B cell (primary cell): Measurements from ENCODE around the gene ACTBL2. TPM values are rescaled to one million over a fixed set of nuclear protein-coding genes. Genes with fewer than 3 reads are reported as not detected.

ENCODE experiments used
- ATAC-seq: fragments of 200-7000 bp; cut with Tn5 transposase; one replicate; pipeline ENCODE4 v1.10.0; 2021; ENCODE audit warnings: low read depth, mild to moderate bottlenecking, moderate number of reproducible peaks, moderate library complexity
- CTCF ChIA-PET: fragments of 350-600 bp; sonication (Branson Sonifier 250); formaldehyde crosslinking; loops from one replicate; lab custom pipeline; 2021; ENCODE audit warnings: antibody characterized with exemption, inconsistent platforms; lab: Charles Lee
- POLR2A ChIA-PET: fragments of 350-600 bp; sonication (Branson Sonifier 250); formaldehyde crosslinking; loops from one replicate; lab custom pipeline; 2021; ENCODE audit warnings: antibody characterized with exemption; lab: Charles Lee
- DNase-seq: peaks from one replicate; pipeline ENCODE4 v3.0.0; 2013
- H2AFZ ChIP-seq: 2 replicates; pipeline ENCODE4 v1.6.1; 2012; ENCODE audit warnings: mild to moderate bottlenecking, low read depth, low read length; ENCODE audit not compliant: insufficient read depth, poor library complexity, severe bottlenecking
- H3K27ac ChIP-seq, 2 donors: 1 replicate in 1 of 2; 2 replicates in 1 of 2; pipeline ENCODE4 v1.5.1; 2012 to 2013; ENCODE audit warnings: low read length in 2 of 2, mild to moderate bottlenecking in 2 of 2, moderate library complexity in 1 of 2
- H3K27me3 ChIP-seq, 4 experiments: fragments of 200-600 bp in 1 of 4; sonication (generic) in 1 of 4; replicated peaks in 1 of 4; 1 replicate in 2 of 4; 2 replicates in 2 of 4; pipeline versions ENCODE4 v1.6.1 to v1.7.0; 2013 to 2016; ENCODE audit warnings: low read length in 3 of 4, mild to moderate bottlenecking in 2 of 4, mixed read lengths in 1 of 4, moderate library complexity in 1 of 4; ENCODE audit not compliant: insufficient read depth in 4 of 4, control insufficient read depth in 3 of 4; ENCODE audit errors: control extremely low read depth in 1 of 4
- H3K36me3 ChIP-seq, 2 experiments: replicated peaks in 1 of 2; 1 replicate in 1 of 2; 2 replicates in 1 of 2; pipeline versions ENCODE4 v1.6.1 to v1.7.1; 2013; ENCODE audit warnings: low read length in 1 of 2; ENCODE audit not compliant: insufficient read depth in 2 of 2, control insufficient read depth in 1 of 2; ENCODE audit errors: control extremely low read depth in 1 of 2, extremely low read depth in 1 of 2
- H3K4me1 ChIP-seq, 2 donors: fragments of 200-600 bp in 1 of 2; sonication (generic) in 1 of 2; 1 replicate in 1 of 2; 2 replicates in 1 of 2; pipeline versions ENCODE4 v1.5.1 to v1.6.1; 2013 to 2017; ENCODE audit warnings: low read length in 2 of 2; ENCODE audit not compliant: control insufficient read depth in 2 of 2, insufficient read depth in 2 of 2
- H3K4me2 ChIP-seq: replicated peaks from 2 replicates; pipeline ENCODE3; 2012; ENCODE audit warnings: mild to moderate bottlenecking, low read depth, low read length; ENCODE audit not compliant: poor library complexity, severe bottlenecking
- H3K4me3 ChIP-seq, 5 experiments: fragments of 200-600 bp in 1 of 5; sonication (generic) in 1 of 5; 1 replicate in 3 of 5; 2 replicates in 2 of 5; pipeline versions ENCODE4 v1.5.1 to v1.7.0; 2011 to 2016; ENCODE audit warnings: low read length in 4 of 5, mild to moderate bottlenecking in 4 of 5, low read depth in 2 of 5, control low read depth in 1 of 5, moderate library complexity in 1 of 5; ENCODE audit not compliant: insufficient read depth in 1 of 5; ENCODE audit errors: control extremely low read depth in 1 of 5, extremely low read depth in 1 of 5
- H3K79me2 ChIP-seq: fragments of 200-600 bp; sonication (generic); one replicate; pipeline ENCODE4 v1.6.0; 2016; ENCODE audit warnings: low read length; ENCODE audit not compliant: control insufficient read depth, insufficient read depth
- H3K9ac ChIP-seq: fragments of 200-600 bp; sonication (generic); 2 replicates; pipeline ENCODE4 v1.6.1; 2017; ENCODE audit warnings: mild to moderate bottlenecking, low read length, moderate library complexity
- H3K9me3 ChIP-seq, 3 donors: one replicate each; pipeline versions ENCODE4 v1.6.1 to v1.7.1; 2013; ENCODE audit warnings: low read length in 2 of 3; ENCODE audit not compliant: control insufficient read depth in 2 of 3, insufficient read depth in 1 of 3; ENCODE audit errors: control extremely low read depth in 1 of 3
- H4K20me1 ChIP-seq: 2 replicates; pipeline ENCODE4 v1.6.0; 2012; ENCODE audit warnings: mild to moderate bottlenecking, low read length; ENCODE audit not compliant: insufficient read depth, control insufficient read depth, poor library complexity, severe bottlenecking
- H3K27ac Mint-ChIP-seq: one replicate; pipeline ENCODE4 v1.8.0; 2021; ENCODE audit warnings: mixed read lengths
- H3K27me3 Mint-ChIP-seq: one replicate; pipeline ENCODE4 v1.8.0; 2021; ENCODE audit warnings: mixed read lengths
- H3K4me1 Mint-ChIP-seq: one replicate; pipeline ENCODE4 v1.8.0; 2021; ENCODE audit warnings: mixed read lengths
- H3K4me3 Mint-ChIP-seq: one replicate; pipeline ENCODE4 v1.8.0; 2021; ENCODE audit warnings: mixed read lengths
- H3K9me3 Mint-ChIP-seq: one replicate; pipeline ENCODE4 v1.8.0; 2022; ENCODE audit warnings: mixed read lengths; ENCODE audit not compliant: insufficient read depth
- EZH2 ChIP-seq: IDR thresholded peaks from 2 replicates; pipeline ENCODE4 v1.6.1; 2012; ENCODE audit warnings: borderline replicate concordance, low read depth, mild to moderate bottlenecking, moderate library complexity, low read length; ENCODE audit not compliant: insufficient read depth, poor library complexity, severe bottlenecking
- WGBS: methylation state at CpG from one replicate; pipeline ENCODE4 v1.1.5; 2013; ENCODE audit warnings: missing lambda C conversion rate; ENCODE audit not compliant: insufficient coverage; 5-methylcytosine and 5-hydroxymethylcytosine counted together
- intact Hi-C: fragments of 100-400 bp; cut with micrococcal nuclease; formaldehyde crosslinking; loops from one replicate; pipeline ENCODE4 v1.10.0; 2022
- polyA plus RNA-seq: library from polyadenylated mRNA; depleted of rRNA; stranded (reverse); fragments of >200 nt; gene quantifications from 2 replicates; pipeline ENCODE4 v1.2.3, GENCODE V29; 2012
- total RNA-seq, 2 donors: library from RNA; stranded (reverse); fragments of 120-200 nt in 1 of 2; gene quantifications; 1 replicate in 1 of 2; 2 replicates in 1 of 2; pipeline versions ENCODE4 v1.2.3 to v1.2.4, GENCODE V29; 2013 to 2022
- TF ChIP-seq, protein P1 (sequence below): fragments of 200-600 bp; IDR thresholded peaks from one replicate; pipeline ENCODE4 v1.8.0; 2022; ENCODE audit warnings: antibody characterized with exemption, mild to moderate bottlenecking

ACTBL2 gene
- total and polyA plus RNA-seq, 2 donors (not counting 1 experiment from before 2014, with no cell fraction given) = not detected

GRCh38 chr5:57450991-57451876 is 31.4 kb downstream of the ACTBL2 start:
- no peak overlapping the region for H3K4me3 ChIP-seq
- no peak overlapping the region for H3K4me2 ChIP-seq
- CTCF ChIA-PET = no interaction called here

GRCh38 chr5:57448751-57449150 is 33.9 kb downstream of the ACTBL2 start:
- Histone ChIP-seq H3K9ac (no peak overlapping the region), H3K36me3 (no peaks in the 10 kb centered on the region), H3K4me1 (peaks cover 0 to 10% of the 10 kb centered on the region in 2 donors), H3K79me2 (no peaks in the 10 kb centered on the region), H3K4me2 (no peak overlapping the region), H3K9me3 (no peaks in the 10 kb centered on the region), H3K27ac (no peak overlapping the region), H4K20me1 (no peaks in the 10 kb centered on the region), H3K4me3 (no peak overlapping the region), H3K27me3 (peaks cover 0 to 3% (median 0%) of the 10 kb centered on the region in 4 experiments), H2AFZ (no peak overlapping the region)
- peaks cover 2% of the 10 kb centered on the region for H3K4me1 Mint-ChIP-seq
- no peak overlapping the region for H3K27ac Mint-ChIP-seq
- WGBS = 100% methylated on average over 1 of the region's 1 CpG
- ATAC-seq = no peak
- no peak for DNase-seq
- peaks cover 9% of the 10 kb centered on the region for H3K27me3 Mint-ChIP-seq
- TF ChIP-seq EZH2 = no peak
- TF ChIP-seq, protein P1, sequence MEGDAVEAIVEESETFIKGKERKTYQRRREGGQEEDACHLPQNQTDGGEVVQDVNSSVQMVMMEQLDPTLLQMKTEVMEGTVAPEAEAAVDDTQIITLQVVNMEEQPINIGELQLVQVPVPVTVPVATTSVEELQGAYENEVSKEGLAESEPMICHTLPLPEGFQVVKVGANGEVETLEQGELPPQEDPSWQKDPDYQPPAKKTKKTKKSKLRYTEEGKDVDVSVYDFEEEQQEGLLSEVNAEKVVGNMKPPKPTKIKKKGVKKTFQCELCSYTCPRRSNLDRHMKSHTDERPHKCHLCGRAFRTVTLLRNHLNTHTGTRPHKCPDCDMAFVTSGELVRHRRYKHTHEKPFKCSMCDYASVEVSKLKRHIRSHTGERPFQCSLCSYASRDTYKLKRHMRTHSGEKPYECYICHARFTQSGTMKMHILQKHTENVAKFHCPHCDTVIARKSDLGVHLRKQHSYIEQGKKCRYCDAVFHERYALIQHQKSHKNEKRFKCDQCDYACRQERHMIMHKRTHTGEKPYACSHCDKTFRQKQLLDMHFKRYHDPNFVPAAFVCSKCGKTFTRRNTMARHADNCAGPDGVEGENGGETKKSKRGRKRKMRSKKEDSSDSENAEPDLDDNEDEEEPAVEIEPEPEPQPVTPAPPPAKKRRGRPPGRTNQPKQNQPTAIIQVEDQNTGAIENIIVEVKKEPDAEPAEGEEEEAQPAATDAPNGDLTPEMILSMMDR = no peak
- intact Hi-C loops = no loop called here
- no peaks in the 10 kb centered on the region for H3K9me3 Mint-ChIP-seq
- ChIA-PET POLR2A (no interaction called here), CTCF (no interaction called here)
- H3K4me3 Mint-ChIP-seq = no peak overlapping the region

More at GRCh38 chr5:57450991-57451876, 31.4 kb downstream of the ACTBL2 start:
- Histone ChIP-seq H3K9me3 (no peaks in the 10 kb centered on the region), H3K27ac (no peak overlapping the region), H3K27me3 (peaks cover 0 to 3% (median 0%) of the 10 kb centered on the region in 4 experiments), H3K9ac (no peak overlapping the region), H4K20me1 (no peaks in the 10 kb centered on the region), H3K36me3 (no peaks in the 10 kb centered on the region), H2AFZ (no peak overlapping the region), H3K4me1 (no peaks in the 10 kb centered on the region), H3K79me2 (no peaks in the 10 kb centered on the region)
- ATAC-seq (no peak), DNase-seq (no peak)
- no peak overlapping the region for H3K27ac Mint-ChIP-seq
- H3K4me1 Mint-ChIP-seq = no peaks in the 10 kb centered on the region
- TF ChIP-seq, protein P1 = no peak
- no peaks in the 10 kb centered on the region for H3K9me3 Mint-ChIP-seq
- intact Hi-C loops = no loop called here
- POLR2A ChIA-PET = no interaction called here
- 0% methylated on average over 2 of the region's 4 CpGs for WGBS
- peaks cover 7% of the 10 kb centered on the region for H3K27me3 Mint-ChIP-seq
- H3K4me3 Mint-ChIP-seq = no peak overlapping the region
